ENCODE data around the gene ENOPH1. TPM values are rescaled to one million over a fixed set of nuclear protein-coding genes. Genes with fewer than 3 reads are reported as not detected.

Gene ENOPH1
- total and polyA plus RNA-seq, 9 of the 15 experiments (the other 6 are each of a cell fraction or from before 2014, with no cell fraction given), result 29.8 to 71.4 (median 48.9) TPM

- Histone ChIP-seq H3K36me3 (ENCODE audit: control insufficient read depth, insufficient read depth, low read length) (peaks cover 46% of the 10 kb centered on the region), H4K20me1 (replicated peaks; ENCODE audit: control insufficient read depth, insufficient read depth, low read length) (peaks cover 16% of the 10 kb centered on the region), H3K4me3 (peak overlapping the region; percentile 80), H3K4me2 (ENCODE audit: insufficient read depth, low read length) (peak overlapping the region; percentile 68), H2AFZ (ENCODE audit: low read depth, low read length) (no peak overlapping the region), H3K4me1 (replicated peaks in 1 of 2; ENCODE audit: control insufficient read depth in 2 of 2, insufficient read depth in 2 of 2, low read length in 2 of 2) (peaks cover 16 to 26% of the 10 kb centered on the region in 2 experiments; a peak in 4 of 5 replicates), H3K9me1 (ENCODE audit: control insufficient read depth, insufficient read depth, low read length) (no peaks in the 10 kb centered on the region), H3K79me2 (ENCODE audit: control insufficient read depth, insufficient read depth, low read length) (peaks cover 95% of the 10 kb centered on the region), H3K27me3 (ENCODE audit: control insufficient read depth in 2 of 2, insufficient read depth in 2 of 2, low read length in 2 of 2) (no peaks in the 10 kb centered on the region), H3K27ac (ENCODE audit: extremely low read depth, low read depth, low read length) (peak overlapping the region; percentile 26; the same call in 1 of the 3 replicates), H3K9ac (ENCODE audit: insufficient read depth in 1 of 2, low read depth in 2 of 2, low read length in 2 of 2) (peak overlapping the region; percentile 53 to 85; a peak in 3 of 4 replicates), H3K9me3 (replicated peaks; ENCODE audit: control insufficient read depth, insufficient read depth, low read depth, low read length) (0 out of 2 replicates have a peak, but pooled peaks cover 1% of the 10 kb centered on the region)
- DNase-seq (ENCODE audit: extremely low read depth in 1 of 4, low spot score in 3 of 4) (peak in 1 of 4 experiments; percentile 37), ATAC-seq (no peak), FAIRE-seq (no peak)
- no TSS peak for BruUV-seq (replicated peaks)
- CTCF ChIA-PET (ENCODE audit: low intra/inter-chr PET ratio), result no interaction called here
- in situ Hi-C loops (cut with MboI), result no loop called here
- 2% methylated on average over 18 of the region's 18 CpGs for WGBS (ENCODE audit: insufficient coverage, low coverage, missing lambda C conversion rate)
- POLR2A ChIA-PET, result interaction anchor here (0.5 to 1.8 kb wide), 3 partner anchors 8 to 163 kb away, joined by 3 to 8 read pairs (median 7); partner anchors contain the start of gene HNRNPD
- intact Hi-C loops (cut with micrococcal nuclease), result no loop called here
- TF ChIP-seq SMARCA4 (IDR thresholded peaks at IDR 0.05) (0 out of 2 replicates have a peak, but pooled peaks have one; percentile 16), CXXC5 (CRISPR knock-in tag; IDR thresholded peaks at IDR 0.05) (peak; percentile 34; the same call in 1 of the 2 replicates), IRF1 (CRISPR knock-in tag; IDR thresholded peaks at IDR 0.05; ENCODE audit: borderline replicate concordance) (no peak), SMC3 (conservative IDR thresholded peaks at IDR 0.05; ENCODE audit: insufficient read depth, low read depth, low read length) (no peak), FIP1L1 (IDR thresholded peaks at IDR 0.05; ENCODE audit: low read depth, low read length, poor library complexity, severe bottlenecking) (no peak), TOE1 (IDR thresholded peaks at IDR 0.05; ENCODE audit: borderline replicate concordance) (no peak), TOE1 (CRISPR knock-in tag; IDR thresholded peaks at IDR 0.05; ENCODE audit: borderline replicate concordance, low read depth) (no peak), HES1 (IDR thresholded peaks at IDR 0.05; ENCODE audit: low read depth) (no peak), ZNF77 (CRISPR knock-in tag; IDR thresholded peaks at IDR 0.05) (no peak), PHF8 (IDR thresholded peaks at IDR 0.05; ENCODE audit: borderline replicate concordance, low read length) (no peak), HDAC1 (IDR thresholded peaks at IDR 0.05) (0 out of 4 replicates have a peak, but pooled peaks of 1 of the 2 experiments have one; percentile 39), SRSF1 (IDR thresholded peaks at IDR 0.05; ENCODE audit: low read depth, low read length) (no peak), CHD1 (IDR thresholded peaks at IDR 0.05; ENCODE audit: low read length) (no peak), EZH2 (IDR thresholded peaks at IDR 0.05; ENCODE audit: borderline replicate concordance, low read depth, low read length) (no peak), HNRNPH1 (optimal IDR thresholded peaks at IDR 0.05; ENCODE audit: low read depth, low read length) (no peak)
Observed at GRCh38 chr4:82432596-82432995, 2.2 kb downstream of the ENOPH1 start.
